HG02943 (cell line): Measurements from ENCODE around the gene CNTN5.
A peak's percentile ranks its signal among the peaks of the same experiment; 100 is the strongest.

Source experiments
- ATAC-seq: cut with Tn5 transposase; IDR thresholded peaks from one replicate; pipeline ENCODE4 v1.9.1; 2021; ENCODE audit warnings: mild to moderate bottlenecking, low read depth, moderate library complexity; ENCODE audit not compliant: unreplicated experiment

The CNTN5 gene

DNA sequence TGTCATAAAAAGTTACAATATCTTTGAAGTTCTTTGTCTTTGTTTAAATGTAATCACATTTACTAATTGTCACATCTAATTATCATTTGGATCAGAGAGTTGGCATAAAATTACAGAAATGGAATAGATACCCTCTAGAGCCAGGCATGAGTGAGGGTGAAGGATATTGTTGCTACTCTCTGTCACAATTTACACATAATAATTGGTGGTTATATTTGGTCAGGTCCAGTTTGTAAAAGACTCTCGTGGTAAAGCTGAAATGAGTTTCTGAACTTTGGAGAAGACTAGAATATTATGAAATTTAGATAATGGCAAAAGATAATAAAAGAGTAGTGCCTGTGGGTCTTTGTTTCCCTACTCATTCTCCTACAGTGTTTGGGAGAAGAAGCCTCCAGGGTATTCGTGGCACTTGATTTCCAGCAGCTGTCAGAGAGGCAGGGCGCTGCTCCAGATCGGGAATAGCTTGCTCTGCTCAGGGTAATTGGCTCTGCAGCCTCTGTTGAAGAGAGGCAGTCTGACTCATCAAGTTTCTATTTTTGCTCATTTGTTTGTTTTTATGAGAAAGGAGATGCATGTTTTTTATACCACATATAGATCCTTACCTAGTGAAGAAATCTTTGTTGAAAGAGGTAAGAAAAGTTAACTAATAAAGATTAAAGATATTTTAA lies 349.9 kb downstream of the CNTN5 start:
- no peak for ATAC-seq

DNA sequence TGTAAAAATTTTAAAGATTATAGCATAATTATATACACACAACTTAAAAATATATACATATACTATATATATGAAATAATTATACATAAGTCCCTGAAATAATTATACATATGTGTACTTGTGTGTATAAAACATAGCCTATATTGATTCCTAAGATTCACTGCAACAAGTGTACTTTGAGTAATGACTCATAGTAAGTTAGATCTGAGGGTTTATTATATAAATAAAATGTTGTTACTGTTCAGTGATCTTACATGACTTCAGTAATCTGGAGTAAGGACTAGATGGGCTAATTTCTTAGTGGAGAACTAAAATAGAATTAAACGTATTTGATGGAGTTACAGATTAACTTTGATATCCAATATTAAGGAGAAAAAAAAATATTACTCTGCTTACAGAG lies 350.5 kb downstream of the CNTN5 start:
- no peak for ATAC-seq

DNA sequence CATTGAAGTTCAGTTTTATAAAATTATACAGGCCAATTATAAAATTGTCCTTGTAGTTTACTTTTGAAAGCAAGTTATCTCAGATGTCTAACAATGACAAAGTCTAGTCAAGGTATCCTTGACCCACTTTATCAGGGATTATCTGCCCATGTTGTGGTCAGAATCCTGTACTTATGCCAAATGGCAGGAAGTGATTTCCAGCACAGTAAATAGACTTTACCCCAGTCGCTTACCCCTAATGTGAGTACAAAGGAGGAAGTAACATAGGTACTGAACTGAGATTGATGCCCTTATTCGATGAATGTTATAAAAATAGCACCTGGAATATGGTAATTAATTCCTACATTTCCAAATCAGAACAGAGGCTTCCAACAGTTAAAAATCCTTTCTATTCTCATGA lies 355.7 kb downstream of the CNTN5 start:
- no peak for ATAC-seq

DNA sequence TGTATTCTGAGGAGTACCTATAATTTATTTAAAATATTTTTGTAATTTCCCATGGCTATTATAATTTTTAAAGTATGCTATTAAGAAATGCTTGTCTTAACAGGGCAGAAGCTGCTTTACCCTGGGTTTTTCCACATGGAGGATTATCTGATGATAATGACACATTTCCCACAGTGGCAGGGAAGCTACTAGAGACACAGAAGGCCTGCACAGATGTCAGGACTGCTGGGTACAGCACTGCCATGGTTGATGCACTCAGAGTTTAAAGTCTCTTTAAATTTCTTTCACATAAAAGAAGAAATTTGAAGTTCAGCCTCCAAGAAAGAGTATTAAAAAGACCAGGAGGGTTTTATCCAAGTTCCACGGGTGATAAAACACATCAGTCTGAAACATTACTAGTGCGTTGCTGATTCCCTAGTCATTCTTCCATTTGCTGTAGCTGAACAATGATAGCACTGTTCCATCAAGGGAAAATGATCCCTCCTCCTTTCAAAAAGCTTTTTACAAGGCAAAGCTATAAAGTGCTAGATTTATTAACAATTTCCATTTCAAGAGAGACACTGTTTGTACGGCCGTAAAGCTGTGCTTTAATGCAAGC lies 363.0 kb downstream of the CNTN5 start:
- no peak for ATAC-seq

DNA sequence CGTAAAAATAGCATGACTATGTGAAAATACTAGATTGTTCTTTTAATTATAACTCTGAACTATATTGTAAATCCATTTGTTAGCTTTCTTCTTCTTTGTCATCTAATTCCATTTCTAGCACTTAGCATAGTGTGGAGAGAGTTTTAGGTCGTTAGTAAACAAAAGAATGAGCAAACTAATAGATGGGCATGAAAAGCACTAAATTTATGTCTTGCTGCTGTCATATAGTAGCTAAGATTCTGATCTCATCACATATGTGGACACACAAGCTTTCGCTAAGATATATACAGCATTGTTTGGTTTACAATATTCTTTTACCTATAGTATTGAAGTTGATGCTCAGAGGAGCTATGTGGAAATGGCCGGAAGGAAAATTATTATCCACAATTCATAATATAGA lies 370.5 kb downstream of the CNTN5 start:
- ATAC-seq, result no peak

DNA sequence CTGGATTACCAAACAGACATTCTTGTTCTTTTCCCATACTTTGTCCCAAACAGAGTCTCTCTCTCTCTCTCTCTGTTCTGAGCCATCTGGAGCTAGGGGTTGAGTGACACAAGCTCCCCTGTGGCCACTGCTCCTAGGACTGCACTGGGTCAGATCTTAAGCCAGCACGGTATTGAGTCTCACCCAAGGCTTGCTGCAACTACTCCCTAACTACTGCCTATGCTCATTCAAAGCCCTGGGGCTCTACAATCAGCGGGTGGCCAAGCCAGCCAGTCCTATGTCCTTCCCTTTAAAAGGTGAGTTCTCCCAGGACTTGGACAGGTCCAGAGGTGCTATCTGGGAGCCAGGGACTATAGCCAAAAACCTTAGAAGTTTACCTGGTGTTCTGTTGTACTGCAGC lies 385.6 kb downstream of the CNTN5 start:
- no peak for ATAC-seq

DNA sequence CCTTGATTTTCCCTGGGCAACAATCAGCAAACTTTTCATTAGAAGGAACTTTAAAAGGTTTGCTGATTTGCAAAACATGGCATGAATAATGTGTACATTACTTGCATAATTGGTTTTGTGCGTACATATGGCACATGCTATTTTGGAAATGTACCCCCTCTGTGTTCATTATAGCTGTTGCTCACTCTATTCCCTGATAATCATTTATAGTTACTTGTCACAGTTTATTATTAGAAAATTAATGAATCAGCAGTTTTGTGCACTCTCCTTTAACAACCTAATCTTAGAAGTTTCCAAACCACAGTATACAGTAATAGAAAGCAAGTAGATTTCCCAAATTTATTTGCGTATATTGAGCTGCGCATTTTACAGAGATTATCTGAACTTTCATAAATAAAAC lies 389.9 kb downstream of the CNTN5 start:
- no peak for ATAC-seq

DNA sequence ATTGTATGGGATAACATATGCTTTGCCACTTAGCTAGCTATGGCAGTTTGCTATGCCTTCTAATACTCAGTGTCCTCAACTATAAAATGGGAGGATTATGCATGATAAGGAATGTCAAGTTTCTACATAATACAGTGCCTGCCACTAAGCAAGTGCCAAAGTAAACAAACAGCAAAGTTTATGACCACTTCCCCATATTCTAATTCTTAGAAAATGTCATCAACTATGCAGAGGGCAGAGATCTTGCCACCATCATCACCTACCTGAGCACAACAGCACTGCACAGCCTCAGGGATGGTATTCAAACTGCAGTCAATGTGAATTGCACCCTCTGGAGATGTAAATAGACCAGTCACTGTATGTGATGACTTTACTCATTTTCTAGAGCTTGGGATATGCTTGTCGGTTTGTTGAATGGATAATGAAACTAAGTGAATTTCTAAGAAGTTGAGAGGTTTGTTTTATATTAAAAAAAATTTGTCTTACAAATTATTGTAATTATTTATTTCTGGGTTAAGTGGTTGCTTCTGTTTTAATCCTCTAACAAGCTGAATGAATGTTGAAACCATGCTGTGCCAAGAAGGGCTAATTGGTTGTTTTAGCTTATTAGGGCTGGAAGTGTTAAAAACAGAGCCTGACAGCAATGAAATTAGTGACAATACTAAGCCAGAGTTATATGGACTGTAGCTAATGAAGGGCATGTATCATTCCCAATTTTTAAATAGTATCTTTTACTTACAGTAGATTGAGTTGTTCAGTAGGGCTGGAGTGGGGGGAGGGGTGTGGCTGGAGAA lies 398.4 kb downstream of the CNTN5 start:
- ATAC-seq, result no peak

DNA sequence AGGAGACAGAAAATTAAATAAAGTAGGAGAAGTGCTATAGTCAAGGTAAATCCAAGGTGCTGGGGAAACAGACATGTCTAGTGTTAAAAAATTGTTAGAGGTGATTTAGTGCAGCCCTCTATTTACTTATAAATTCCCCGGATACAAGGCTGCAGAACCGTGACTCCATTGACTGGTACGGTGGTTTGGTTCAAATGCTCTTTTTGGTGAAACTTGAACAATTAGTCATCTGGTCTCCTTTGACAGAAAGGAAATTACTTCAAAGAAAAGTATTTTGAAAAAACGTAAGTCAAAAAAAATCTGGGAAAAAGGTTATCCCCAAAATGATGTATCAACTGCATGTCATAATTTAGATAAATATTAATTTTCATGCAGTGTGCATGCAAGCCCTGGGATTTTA lies 399.2 kb downstream of the CNTN5 start:
- no peak for ATAC-seq

DNA sequence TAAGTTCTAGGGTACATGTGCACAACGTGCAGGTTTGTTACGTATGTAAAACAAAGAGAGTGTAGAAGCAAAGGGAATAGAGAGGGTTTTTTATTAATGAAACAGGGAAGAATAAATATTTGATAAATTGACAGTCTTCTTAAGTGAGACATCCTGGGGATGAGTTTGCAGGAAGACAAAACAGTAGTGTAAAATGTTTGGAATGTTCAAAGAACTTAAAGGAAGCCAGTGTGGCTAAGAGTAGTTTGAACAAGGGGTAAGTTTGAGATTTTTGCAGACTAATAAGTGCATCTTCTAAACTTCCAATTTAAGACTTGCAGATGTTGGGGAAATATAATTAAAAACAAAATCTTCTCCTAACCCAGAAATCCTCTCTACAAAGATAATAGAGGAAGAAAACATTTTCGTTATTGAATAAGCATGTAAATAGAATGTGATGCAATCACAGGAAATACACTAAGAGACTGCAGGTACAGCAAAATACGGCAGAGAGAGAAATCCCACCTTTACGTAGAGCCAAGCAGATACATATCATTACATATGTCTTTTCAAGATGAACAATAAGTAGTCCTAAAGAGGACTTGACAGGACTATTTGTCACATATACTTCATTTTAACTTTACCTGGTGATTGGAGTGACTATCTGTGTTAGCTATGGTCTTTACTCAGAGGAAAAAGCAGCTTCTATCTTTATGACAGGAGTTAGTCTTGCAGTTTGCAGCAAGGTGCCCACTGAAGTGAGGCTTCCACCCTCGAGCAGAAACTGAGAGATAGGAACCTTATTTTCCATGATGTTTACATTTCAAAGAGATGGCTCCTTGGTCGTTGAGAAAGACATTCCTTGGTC lies 402.1 kb downstream of the CNTN5 start:
- no peak for ATAC-seq

DNA sequence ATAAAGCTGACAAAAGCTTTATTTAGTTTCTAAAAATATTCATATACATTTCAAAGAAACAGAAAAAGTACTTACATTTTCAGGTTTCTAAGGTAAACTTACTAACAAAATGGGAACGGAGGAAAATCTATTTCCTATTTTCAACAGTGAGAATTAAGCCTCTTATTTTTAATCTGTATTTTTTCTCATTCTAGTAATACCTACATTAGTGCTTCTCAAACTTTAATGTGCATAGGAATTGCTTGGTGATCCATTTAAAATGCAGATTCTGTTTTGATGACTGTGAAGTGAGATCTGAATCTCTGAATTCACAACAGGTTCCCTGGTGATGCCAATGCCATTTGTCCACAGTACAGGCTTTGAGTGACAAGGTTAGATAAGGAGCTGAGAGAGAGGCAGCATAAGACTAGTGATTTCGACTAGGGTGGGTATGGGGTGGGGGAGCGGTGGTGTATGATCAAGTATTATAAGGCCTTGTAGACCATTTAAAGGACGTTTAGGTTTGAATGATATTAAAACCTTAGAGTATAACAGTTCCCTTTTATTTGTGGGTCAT lies 402.8 kb downstream of the CNTN5 start:
- no peak for ATAC-seq

DNA sequence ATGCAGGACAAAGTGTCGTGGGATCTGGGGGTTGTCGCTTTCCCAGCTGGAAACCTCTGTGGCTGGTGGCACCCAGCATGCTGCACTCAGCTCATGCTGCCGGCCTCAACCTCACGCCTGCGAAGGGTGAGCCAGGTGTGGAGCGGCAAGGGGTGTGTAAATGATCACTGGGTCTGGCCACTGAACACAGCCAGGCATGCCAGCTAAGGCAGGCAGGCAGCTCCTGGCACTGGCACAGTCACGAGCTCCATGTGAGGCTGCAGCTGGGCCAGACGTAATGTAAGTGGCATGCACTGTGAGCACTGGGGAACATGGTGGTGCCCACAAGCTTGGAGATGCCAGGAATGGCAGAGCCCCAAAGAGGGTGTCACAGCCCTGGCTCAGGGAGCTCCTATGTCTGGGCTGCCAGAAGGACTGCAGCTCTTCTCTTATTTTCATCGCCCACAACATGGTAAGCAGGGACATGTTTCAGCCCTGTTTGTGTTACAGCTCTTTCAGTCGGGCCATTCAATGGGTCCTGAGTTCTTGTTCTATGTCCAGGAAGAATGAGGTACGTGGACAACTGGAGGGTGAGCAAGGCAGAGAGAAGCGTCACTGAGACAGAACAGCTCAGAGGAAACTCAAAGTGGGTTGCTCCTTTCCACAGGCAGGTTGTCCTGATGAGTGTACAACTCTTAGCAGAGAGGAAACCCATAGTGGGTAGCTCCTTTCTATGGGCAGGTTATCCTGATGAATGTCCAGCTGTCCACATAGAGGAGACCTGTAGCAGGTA lies 403.8 kb downstream of the CNTN5 start:
- no peak for ATAC-seq

DNA sequence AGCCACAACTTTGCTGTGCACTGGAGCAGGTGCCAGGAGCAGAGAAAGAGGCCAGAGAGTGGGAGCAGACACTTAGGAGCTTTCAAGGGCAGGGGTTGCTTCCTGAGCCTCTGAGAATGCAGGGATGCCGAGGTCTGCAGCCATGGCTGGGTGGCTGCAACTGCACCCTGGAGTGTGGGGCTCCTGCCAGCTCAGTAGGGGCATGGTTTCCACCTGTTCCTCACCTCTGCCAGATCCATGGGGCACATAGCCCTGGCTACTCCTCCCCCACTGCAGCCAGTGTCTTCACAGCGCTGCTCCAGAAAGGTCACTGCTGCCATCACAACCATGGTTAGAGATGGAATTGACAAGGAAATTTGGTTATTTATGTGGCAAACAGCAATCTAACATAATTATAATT lies 404.8 kb downstream of the CNTN5 start:
- no peak for ATAC-seq

DNA sequence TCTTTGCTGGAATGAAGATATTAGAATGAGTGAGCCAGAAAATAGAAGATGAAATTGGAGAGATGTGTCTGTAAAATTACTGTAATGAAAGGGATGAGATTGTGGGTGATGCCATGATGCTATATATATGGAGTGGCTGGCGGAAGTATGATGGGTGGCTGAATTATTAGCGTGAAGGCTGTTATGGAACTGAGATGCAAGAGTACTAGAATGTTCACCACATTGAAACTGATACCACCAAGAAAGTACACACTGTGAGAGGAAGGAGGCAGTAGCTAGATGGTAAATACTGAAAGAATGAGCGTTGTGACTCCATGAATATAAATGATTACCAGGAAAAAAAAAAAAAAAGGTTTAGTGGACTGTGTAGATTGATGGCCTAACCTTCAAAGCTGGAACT lies 411.9 kb downstream of the CNTN5 start:
- ATAC-seq, result peak; percentile 70

DNA sequence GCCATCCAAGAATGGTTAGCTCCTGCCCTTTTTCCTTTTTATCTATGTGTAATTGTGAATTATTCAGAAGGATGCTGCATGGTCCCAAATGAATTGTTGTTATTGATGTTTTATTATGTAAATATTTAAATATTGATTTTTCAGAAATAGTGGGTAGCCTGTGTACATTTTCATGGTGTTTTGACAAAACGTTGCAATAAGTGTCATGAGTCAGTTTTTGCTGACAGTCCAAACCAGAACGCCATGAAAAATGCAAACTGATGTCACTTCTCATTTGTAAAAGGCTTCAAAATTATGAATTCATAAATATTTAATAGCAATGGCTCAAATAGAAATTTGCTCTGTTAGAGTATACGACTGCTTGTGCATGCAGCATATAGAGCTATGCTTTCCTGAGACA lies 422.5 kb downstream of the CNTN5 start:
- no peak for ATAC-seq

DNA sequence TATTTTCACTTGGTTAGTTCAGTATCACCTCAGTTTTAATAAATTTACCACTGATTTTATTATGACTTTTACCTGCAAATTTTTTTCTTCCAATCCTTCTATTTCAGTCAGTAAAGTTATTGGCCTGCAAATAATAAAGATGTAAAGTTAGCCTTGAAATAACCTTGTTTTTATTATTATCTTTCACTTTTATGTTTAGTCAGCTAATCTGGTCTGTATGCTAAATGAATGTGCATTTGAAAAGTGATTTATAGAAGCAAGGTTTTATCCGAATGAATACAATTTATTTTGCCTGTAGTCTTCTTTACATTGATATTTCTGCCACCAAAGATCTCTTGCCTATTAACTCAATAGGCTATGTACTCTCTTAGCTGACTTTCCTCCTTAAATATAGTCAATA lies 425.7 kb downstream of the CNTN5 start:
- no peak for ATAC-seq

DNA sequence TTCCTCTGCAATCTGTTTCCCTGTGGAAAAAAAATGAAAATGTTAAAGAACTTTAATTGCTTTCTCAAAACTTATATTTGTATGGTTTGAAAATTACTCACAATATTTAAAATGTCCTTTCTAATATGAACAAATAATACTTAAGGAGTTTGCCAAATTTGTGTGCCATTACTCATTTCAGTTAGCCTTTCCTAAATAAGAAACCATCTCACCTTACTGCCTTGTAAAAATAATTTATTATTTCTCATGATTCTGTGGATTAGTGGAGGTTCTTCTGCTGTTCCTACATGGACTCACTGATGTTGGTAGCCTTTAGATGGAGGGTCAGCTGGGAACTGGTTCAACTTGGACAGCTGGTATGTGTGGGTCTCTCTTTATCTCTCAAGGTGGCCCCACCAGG lies 428.6 kb downstream of the CNTN5 start:
- ATAC-seq, result no peak

DNA sequence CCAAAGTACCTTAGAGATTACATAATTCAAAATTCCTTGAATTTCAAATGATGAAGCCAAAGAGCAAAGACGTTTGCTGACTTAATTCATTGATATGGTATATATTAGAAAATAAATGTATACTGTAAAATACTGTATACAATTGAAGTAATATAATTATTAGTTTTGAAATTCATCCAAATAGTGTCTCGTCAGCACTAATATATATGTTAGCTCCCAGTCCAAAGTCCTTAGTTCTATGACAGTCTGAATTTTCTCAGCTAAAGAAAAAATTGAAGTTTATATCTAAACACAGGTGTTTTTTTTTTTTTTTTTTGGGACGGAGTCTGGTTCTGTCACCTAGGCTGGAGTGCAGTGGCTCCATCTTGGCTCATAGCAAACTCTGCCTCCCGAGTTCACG lies 431.3 kb downstream of the CNTN5 start:
- ATAC-seq, result no peak

DNA sequence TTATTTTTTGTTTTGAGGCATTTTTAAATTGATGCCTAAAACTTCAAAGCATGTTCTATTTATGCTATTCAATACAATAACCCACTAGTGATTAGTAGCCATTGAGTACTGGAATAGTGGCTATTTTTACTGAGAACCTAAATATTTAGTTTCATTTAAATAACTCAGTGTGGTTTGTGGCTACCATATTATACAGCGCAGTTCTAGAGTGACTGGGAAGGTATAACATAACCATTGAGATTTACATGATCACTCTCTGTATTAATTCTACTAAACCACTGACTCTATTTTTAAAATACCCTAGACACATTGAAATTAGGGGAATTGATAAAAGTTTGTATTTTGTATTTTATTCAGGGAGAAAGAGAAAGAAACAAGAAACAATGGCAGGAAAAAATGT lies 441.2 kb downstream of the CNTN5 start:
- no peak for ATAC-seq

DNA sequence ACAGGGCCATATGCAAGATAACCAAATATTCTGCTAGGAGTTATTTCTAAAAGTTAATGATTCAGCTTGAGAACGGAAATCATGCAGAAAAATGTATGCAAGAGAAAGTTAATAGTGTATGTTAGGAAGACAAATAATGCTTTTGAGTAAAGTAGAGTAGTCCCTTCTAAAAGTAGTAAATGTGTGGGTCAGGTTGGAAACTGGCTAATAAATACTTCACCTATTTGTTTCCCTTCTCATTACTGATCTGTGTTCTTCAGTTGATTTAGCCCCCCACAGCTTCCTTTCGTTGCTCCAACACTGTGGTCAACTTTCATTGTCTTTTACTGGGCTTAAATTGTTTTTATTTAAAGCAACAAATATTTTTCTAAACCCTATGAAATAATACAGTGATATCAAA lies 444.2 kb downstream of the CNTN5 start:
- ATAC-seq, result no peak
